Measurements from ENCODE around the gene LDLRAD3.

DNA sequence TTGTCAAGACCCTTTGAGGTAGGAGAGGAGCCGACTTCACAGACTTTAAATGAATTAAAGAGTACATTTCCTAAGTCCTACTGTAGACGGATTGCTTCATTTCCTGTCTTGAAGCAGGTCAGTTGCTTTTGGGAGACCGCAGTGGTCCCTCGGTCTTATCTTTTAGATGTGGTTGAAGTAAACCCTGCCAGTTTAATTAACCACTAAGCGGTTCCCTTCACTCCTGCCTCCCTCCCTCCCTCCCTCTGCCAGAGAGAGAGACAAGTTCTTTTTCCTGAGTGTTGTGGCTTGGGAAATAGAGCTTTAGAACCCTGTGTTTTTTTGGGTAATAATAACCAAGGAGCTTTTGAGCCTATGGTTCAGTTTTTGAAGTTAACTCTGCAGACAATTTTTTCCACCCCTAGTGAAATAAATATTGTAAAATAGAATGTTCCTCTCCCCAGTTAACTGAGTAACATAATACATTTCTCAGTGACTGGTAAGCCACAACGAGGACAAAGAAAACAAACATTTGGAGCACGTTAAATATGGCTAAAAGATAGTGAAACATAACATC lies 147.5 kb downstream of the LDLRAD3 start:
- TF ChIP-seq, protein P1, sequence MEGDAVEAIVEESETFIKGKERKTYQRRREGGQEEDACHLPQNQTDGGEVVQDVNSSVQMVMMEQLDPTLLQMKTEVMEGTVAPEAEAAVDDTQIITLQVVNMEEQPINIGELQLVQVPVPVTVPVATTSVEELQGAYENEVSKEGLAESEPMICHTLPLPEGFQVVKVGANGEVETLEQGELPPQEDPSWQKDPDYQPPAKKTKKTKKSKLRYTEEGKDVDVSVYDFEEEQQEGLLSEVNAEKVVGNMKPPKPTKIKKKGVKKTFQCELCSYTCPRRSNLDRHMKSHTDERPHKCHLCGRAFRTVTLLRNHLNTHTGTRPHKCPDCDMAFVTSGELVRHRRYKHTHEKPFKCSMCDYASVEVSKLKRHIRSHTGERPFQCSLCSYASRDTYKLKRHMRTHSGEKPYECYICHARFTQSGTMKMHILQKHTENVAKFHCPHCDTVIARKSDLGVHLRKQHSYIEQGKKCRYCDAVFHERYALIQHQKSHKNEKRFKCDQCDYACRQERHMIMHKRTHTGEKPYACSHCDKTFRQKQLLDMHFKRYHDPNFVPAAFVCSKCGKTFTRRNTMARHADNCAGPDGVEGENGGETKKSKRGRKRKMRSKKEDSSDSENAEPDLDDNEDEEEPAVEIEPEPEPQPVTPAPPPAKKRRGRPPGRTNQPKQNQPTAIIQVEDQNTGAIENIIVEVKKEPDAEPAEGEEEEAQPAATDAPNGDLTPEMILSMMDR (conservative IDR thresholded peaks at IDR 0.05; ENCODE audit: low read length), result no peak
- peak; percentile 66; the same call in 1 of the 2 replicates for TF ChIP-seq EZH2phosphoT487 (IDR thresholded peaks at IDR 0.05; ENCODE audit: borderline replicate concordance)

All from Loucy (cell line).